Measurements from ENCODE around the gene ISL1.

ISL1 gene

GRCh38 chr5:51404255-51404654, 21.0 kb downstream of the ISL1 start:
- Histone ChIP-seq H4K91ac (ENCODE audit: low read depth, low read length, poor library complexity) (no peak overlapping the region), H3K4me1 (ENCODE audit: control insufficient read depth in 2 of 2, insufficient read depth in 1 of 2, low read depth in 1 of 2, low read length in 2 of 2) (peaks cover 0 to 5% of the 10 kb centered on the region in 2 donors), H2BK5ac (ENCODE audit: low read length) (no peak overlapping the region), H2AFZ (ENCODE audit: low read length) (no peak overlapping the region), H2BK15ac (ENCODE audit: low read length) (no peak overlapping the region), H3K27me3 (ENCODE audit: control insufficient read depth in 3 of 3, insufficient read depth in 3 of 3, low read depth in 1 of 3, low read length in 3 of 3) (peaks cover 3 to 28% (median 11%) of the 10 kb centered on the region in 3 experiments), H3K18ac (ENCODE audit: low read length) (no peak overlapping the region), H4K8ac (ENCODE audit: low read depth, low read length) (no peak overlapping the region), H2BK12ac (ENCODE audit: low read length) (no peak overlapping the region), H3K9me3 (replicated peaks in 1 of 2; ENCODE audit: control insufficient read depth in 2 of 2, insufficient read depth in 1 of 2, low read depth in 1 of 2, low read length in 2 of 2) (no peaks in the 10 kb centered on the region), H3K4me2 (ENCODE audit: insufficient read depth, low read length, poor library complexity, severe bottlenecking) (no peak overlapping the region), H3K27ac (replicated peaks; ENCODE audit: low read length) (no peak overlapping the region), H3K79me1 (ENCODE audit: low read depth, low read length) (no peaks in the 10 kb centered on the region), H3K36me3 (replicated peaks in 1 of 2; ENCODE audit: control insufficient read depth in 2 of 2, insufficient read depth in 2 of 2, low read length in 2 of 2) (no peaks in the 10 kb centered on the region), H3K23ac (ENCODE audit: low read depth, low read length, poor library complexity) (no peak overlapping the region), H2BK120ac (ENCODE audit: low read depth, low read length) (no peak overlapping the region), H3K14ac (ENCODE audit: low read length) (no peak overlapping the region), H2AK5ac (ENCODE audit: low read depth, low read length) (no peak overlapping the region), H3K4ac (ENCODE audit: low read length) (no peak overlapping the region), H3K9ac (ENCODE audit: low read depth, low read length, poor library complexity) (no peak overlapping the region), H3K4me3 (ENCODE audit: low read length in 2 of 2) (no peak overlapping the region)
- DNase-seq (ENCODE audit: low spot score), result no peak
- no CpG with 5 or more reads among the region's 1 CpG for WGBS, 2 donors (ENCODE audit: extremely low coverage in 2 of 2, insufficient read length in 2 of 2, insufficient replicate concordance in 1 of 2)

- Histone ChIP-seq H2BK120ac (ENCODE audit: low read depth, low read length) (no peak overlapping the region), H2BK12ac (ENCODE audit: low read length) (no peak overlapping the region), H2AFZ (ENCODE audit: low read length) (no peak overlapping the region), H4K8ac (ENCODE audit: low read depth, low read length) (no peak overlapping the region), H3K4me3 (ENCODE audit: low read length in 2 of 2) (no peak overlapping the region), H4K91ac (ENCODE audit: low read depth, low read length, poor library complexity) (no peak overlapping the region), H3K79me1 (ENCODE audit: low read depth, low read length) (no peaks in the 10 kb centered on the region), H3K4me1 (ENCODE audit: control insufficient read depth in 2 of 2, insufficient read depth in 1 of 2, low read depth in 1 of 2, low read length in 2 of 2) (no peaks in the 10 kb centered on the region), H2BK15ac (ENCODE audit: low read length) (no peak overlapping the region), H3K18ac (ENCODE audit: low read length) (no peak overlapping the region), H3K9me3 (replicated peaks in 1 of 2; ENCODE audit: control insufficient read depth in 2 of 2, insufficient read depth in 1 of 2, low read depth in 1 of 2, low read length in 2 of 2) (no peaks in the 10 kb centered on the region), H3K9ac (ENCODE audit: low read depth, low read length, poor library complexity) (no peak overlapping the region), H3K4ac (ENCODE audit: low read length) (no peak overlapping the region), H2AK5ac (ENCODE audit: low read depth, low read length) (no peak overlapping the region), H3K4me2 (ENCODE audit: insufficient read depth, low read length, poor library complexity, severe bottlenecking) (no peak overlapping the region), H3K36me3 (replicated peaks in 1 of 2; ENCODE audit: control insufficient read depth in 2 of 2, insufficient read depth in 2 of 2, low read length in 2 of 2) (no peaks in the 10 kb centered on the region), H3K27ac (replicated peaks; ENCODE audit: low read length) (no peak overlapping the region), H3K27me3 (ENCODE audit: control insufficient read depth in 3 of 3, insufficient read depth in 3 of 3, low read depth in 1 of 3, low read length in 3 of 3) (no peaks in the 10 kb centered on the region), H3K23ac (ENCODE audit: low read depth, low read length, poor library complexity) (no peak overlapping the region), H3K14ac (ENCODE audit: low read length) (no peak overlapping the region), H2BK5ac (ENCODE audit: low read length) (no peak overlapping the region)
- no CpG with 5 or more reads among the region's 7 CpGs for WGBS, 2 donors (ENCODE audit: extremely low coverage in 2 of 2, insufficient read length in 2 of 2, insufficient replicate concordance in 1 of 2)
- no peak for DNase-seq (ENCODE audit: low spot score)
These were observed 28.7 kb downstream of the ISL1 start for GRCh38 chr5:51411921-51412325.

- no CpG with 5 or more reads among the region's 2 CpGs for WGBS, 2 donors (ENCODE audit: extremely low coverage in 2 of 2, insufficient read length in 2 of 2, insufficient replicate concordance in 1 of 2)
These were observed 31.3 kb downstream of the ISL1 start for GRCh38 chr5:51414516-51414915.

GRCh38 chr5:51416149-51416548, 32.9 kb downstream of the ISL1 start:
- Histone ChIP-seq H3K36me3 (replicated peaks in 1 of 2; ENCODE audit: control insufficient read depth in 2 of 2, insufficient read depth in 2 of 2, low read length in 2 of 2) (no peaks in the 10 kb centered on the region), H2BK15ac (ENCODE audit: low read length) (no peak overlapping the region), H3K27me3 (ENCODE audit: control insufficient read depth in 3 of 3, insufficient read depth in 3 of 3, low read depth in 1 of 3, low read length in 3 of 3) (no peaks in the 10 kb centered on the region), H2BK12ac (ENCODE audit: low read length) (no peak overlapping the region), H2BK120ac (ENCODE audit: low read depth, low read length) (no peak overlapping the region), H3K9ac (ENCODE audit: low read depth, low read length, poor library complexity) (no peak overlapping the region), H4K91ac (ENCODE audit: low read depth, low read length, poor library complexity) (no peak overlapping the region), H2AK5ac (ENCODE audit: low read depth, low read length) (no peak overlapping the region), H2BK5ac (ENCODE audit: low read length) (no peak overlapping the region), H3K4ac (ENCODE audit: low read length) (no peak overlapping the region), H3K27ac (replicated peaks; ENCODE audit: low read length) (no peak overlapping the region), H3K79me1 (ENCODE audit: low read depth, low read length) (no peaks in the 10 kb centered on the region), H3K4me3 (ENCODE audit: low read length in 2 of 2) (no peak overlapping the region), H3K18ac (ENCODE audit: low read length) (no peak overlapping the region), H2AFZ (ENCODE audit: low read length) (no peak overlapping the region), H4K8ac (ENCODE audit: low read depth, low read length) (no peak overlapping the region), H3K14ac (ENCODE audit: low read length) (no peak overlapping the region), H3K4me1 (ENCODE audit: control insufficient read depth in 2 of 2, insufficient read depth in 1 of 2, low read depth in 1 of 2, low read length in 2 of 2) (no peaks in the 10 kb centered on the region), H3K9me3 (replicated peaks in 1 of 2; ENCODE audit: control insufficient read depth in 2 of 2, insufficient read depth in 1 of 2, low read depth in 1 of 2, low read length in 2 of 2) (no peaks in the 10 kb centered on the region), H3K4me2 (ENCODE audit: insufficient read depth, low read length, poor library complexity, severe bottlenecking) (no peak overlapping the region), H3K23ac (ENCODE audit: low read depth, low read length, poor library complexity) (no peak overlapping the region)
- 100% methylated on average over 1 of the region's 3 CpGs; no CpG with 5 or more reads in 1 of the 2 donors for WGBS, 2 donors (ENCODE audit: extremely low coverage in 2 of 2, insufficient read length in 2 of 2, insufficient replicate concordance in 1 of 2)
- DNase-seq (ENCODE audit: low spot score), result no peak

More at GRCh38 chr5:51414516-51414915, 31.3 kb downstream of the ISL1 start:
- Histone ChIP-seq H2BK5ac (ENCODE audit: low read length) (no peak overlapping the region), H3K9me3 (replicated peaks in 1 of 2; ENCODE audit: control insufficient read depth in 2 of 2, insufficient read depth in 1 of 2, low read depth in 1 of 2, low read length in 2 of 2) (no peaks in the 10 kb centered on the region), H4K8ac (ENCODE audit: low read depth, low read length) (no peak overlapping the region), H3K4me3 (ENCODE audit: low read length in 2 of 2) (no peak overlapping the region), H2BK120ac (ENCODE audit: low read depth, low read length) (no peak overlapping the region), H2AFZ (ENCODE audit: low read length) (no peak overlapping the region), H3K14ac (ENCODE audit: low read length) (no peak overlapping the region), H3K23ac (ENCODE audit: low read depth, low read length, poor library complexity) (no peak overlapping the region), H3K9ac (ENCODE audit: low read depth, low read length, poor library complexity) (no peak overlapping the region), H4K91ac (ENCODE audit: low read depth, low read length, poor library complexity) (no peak overlapping the region), H3K4me1 (ENCODE audit: control insufficient read depth in 2 of 2, insufficient read depth in 1 of 2, low read depth in 1 of 2, low read length in 2 of 2) (no peaks in the 10 kb centered on the region), H3K4me2 (ENCODE audit: insufficient read depth, low read length, poor library complexity, severe bottlenecking) (no peak overlapping the region), H3K18ac (ENCODE audit: low read length) (no peak overlapping the region), H3K36me3 (replicated peaks in 1 of 2; ENCODE audit: control insufficient read depth in 2 of 2, insufficient read depth in 2 of 2, low read length in 2 of 2) (no peaks in the 10 kb centered on the region), H2AK5ac (ENCODE audit: low read depth, low read length) (no peak overlapping the region), H3K79me1 (ENCODE audit: low read depth, low read length) (no peaks in the 10 kb centered on the region), H2BK12ac (ENCODE audit: low read length) (no peak overlapping the region), H3K27me3 (ENCODE audit: control insufficient read depth in 3 of 3, insufficient read depth in 3 of 3, low read depth in 1 of 3, low read length in 3 of 3) (no peaks in the 10 kb centered on the region), H3K27ac (replicated peaks; ENCODE audit: low read length) (no peak overlapping the region), H3K4ac (ENCODE audit: low read length) (no peak overlapping the region), H2BK15ac (ENCODE audit: low read length) (no peak overlapping the region)
- DNase-seq (ENCODE audit: low spot score), result no peak
